ENCODE results near the gene LRRC51.

LRRC51 gene

DNA sequence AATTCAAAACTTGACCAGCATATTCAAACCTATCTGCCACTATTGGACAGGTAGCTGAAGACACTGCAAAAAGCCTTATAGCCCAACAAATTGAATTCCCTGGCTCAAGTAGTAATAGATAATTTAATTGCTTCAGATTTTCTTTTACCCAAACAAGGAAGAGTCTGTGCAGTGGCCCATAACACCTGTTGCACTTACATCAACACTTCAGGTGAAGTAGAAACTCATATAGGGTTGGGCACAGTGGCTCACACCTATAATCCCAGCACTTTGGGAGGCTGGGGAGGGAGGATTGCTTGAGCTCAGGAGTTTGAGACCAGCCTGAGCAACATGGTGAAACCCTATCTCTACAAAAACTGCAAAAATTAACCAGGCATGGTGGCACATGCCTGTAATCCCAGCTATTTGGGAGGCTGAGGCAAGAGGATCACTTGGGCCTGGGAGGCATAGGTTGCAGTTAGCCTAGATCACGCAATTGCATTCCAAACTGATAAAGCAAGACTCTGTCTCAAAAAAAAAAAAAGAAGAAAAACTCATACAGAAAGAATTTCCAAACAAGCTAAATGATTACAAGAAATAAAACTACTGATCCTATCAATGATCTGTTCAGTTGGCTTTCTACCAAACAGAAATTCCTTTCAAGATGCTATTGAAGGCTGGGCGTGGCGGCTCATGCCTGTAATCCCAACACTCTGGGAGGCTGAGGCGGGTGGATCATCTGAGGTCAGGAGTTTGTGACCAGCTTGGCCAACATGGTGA is 64.3 kb downstream of the LRRC51 start:
- H3K9me2 ChIP-seq (replicated peaks; ENCODE audit: insufficient read depth, low read length) = no peaks in the 10 kb centered on the region
- H3F3A ChIP-seq (ENCODE audit: insufficient read depth, low read length) = no peaks in the 10 kb centered on the region
- no peak overlapping the region for H3K4me2 ChIP-seq (ENCODE audit: low read depth, low read length)
- DNase-seq = no peak
- H3K4me3 ChIP-seq (ENCODE audit: low read length) = no peak overlapping the region
- TF ChIP-seq, protein P1, sequence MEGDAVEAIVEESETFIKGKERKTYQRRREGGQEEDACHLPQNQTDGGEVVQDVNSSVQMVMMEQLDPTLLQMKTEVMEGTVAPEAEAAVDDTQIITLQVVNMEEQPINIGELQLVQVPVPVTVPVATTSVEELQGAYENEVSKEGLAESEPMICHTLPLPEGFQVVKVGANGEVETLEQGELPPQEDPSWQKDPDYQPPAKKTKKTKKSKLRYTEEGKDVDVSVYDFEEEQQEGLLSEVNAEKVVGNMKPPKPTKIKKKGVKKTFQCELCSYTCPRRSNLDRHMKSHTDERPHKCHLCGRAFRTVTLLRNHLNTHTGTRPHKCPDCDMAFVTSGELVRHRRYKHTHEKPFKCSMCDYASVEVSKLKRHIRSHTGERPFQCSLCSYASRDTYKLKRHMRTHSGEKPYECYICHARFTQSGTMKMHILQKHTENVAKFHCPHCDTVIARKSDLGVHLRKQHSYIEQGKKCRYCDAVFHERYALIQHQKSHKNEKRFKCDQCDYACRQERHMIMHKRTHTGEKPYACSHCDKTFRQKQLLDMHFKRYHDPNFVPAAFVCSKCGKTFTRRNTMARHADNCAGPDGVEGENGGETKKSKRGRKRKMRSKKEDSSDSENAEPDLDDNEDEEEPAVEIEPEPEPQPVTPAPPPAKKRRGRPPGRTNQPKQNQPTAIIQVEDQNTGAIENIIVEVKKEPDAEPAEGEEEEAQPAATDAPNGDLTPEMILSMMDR (IDR thresholded peaks at IDR 0.05; ENCODE audit: low read length) = no peak
- TF ChIP-seq EZH2 (optimal IDR thresholded peaks at IDR 0.05; ENCODE audit: low read depth, low read length) (no peak), EZH2phosphoT487 (IDR thresholded peaks at IDR 0.05; ENCODE audit: low read length) (no peak)
- no peaks in the 10 kb centered on the region for H3K36me3 ChIP-seq (replicated peaks; ENCODE audit: insufficient read depth, low read length)
- no peak overlapping the region for H3K27ac ChIP-seq (ENCODE audit: low read length)
- H2AFZ ChIP-seq (ENCODE audit: low read length) = no peak overlapping the region
- no peaks in the 10 kb centered on the region for H3K27me3 ChIP-seq (replicated peaks; ENCODE audit: insufficient read depth, low read length)
- no peaks in the 10 kb centered on the region for H4K20me1 ChIP-seq (ENCODE audit: insufficient read depth, low read length)
- H3K9ac ChIP-seq (ENCODE audit: low read length) = no peak overlapping the region
- no peaks in the 10 kb centered on the region for H3K4me1 ChIP-seq (ENCODE audit: low read length)
- H3K9me3 ChIP-seq (replicated peaks; ENCODE audit: insufficient read depth, low read length) = no peaks in the 10 kb centered on the region
- no peaks in the 10 kb centered on the region for H3K79me2 ChIP-seq (ENCODE audit: low read length)
